Endothelial cell (in vitro differentiated cells): ENCODE measurements around the gene MED15. TPM values are rescaled to one million over a fixed set of nuclear protein-coding genes. Genes with fewer than 3 reads are reported as not detected.

ENCODE experiments used
- DNase-seq: peaks from one replicate; pipeline ENCODE4 v3.0.0; 2021; ENCODE audit warnings: low spot score
- H3K27ac Mint-ChIP-seq: one replicate; pipeline ENCODE4 v1.8.0; 2021; ENCODE audit warnings: mixed read lengths, inconsistent platforms; ENCODE audit not compliant: unreplicated experiment
- H3K27me3 Mint-ChIP-seq: one replicate; pipeline ENCODE4 v1.8.0; 2021; ENCODE audit warnings: mild to moderate bottlenecking, moderate library complexity, mixed read lengths, inconsistent platforms; ENCODE audit not compliant: unreplicated experiment
- H3K36me3 Mint-ChIP-seq: one replicate; pipeline ENCODE4 v1.8.0; 2021; ENCODE audit warnings: mild to moderate bottlenecking, low read depth, mixed read lengths, inconsistent platforms; ENCODE audit not compliant: unreplicated experiment
- H3K4me1 Mint-ChIP-seq: one replicate; pipeline ENCODE4 v1.8.0; 2021; ENCODE audit warnings: mild to moderate bottlenecking, mixed read lengths, inconsistent platforms; ENCODE audit not compliant: unreplicated experiment
- H3K4me3 Mint-ChIP-seq: one replicate; pipeline ENCODE4 v1.8.0; 2021; ENCODE audit warnings: mild to moderate bottlenecking, mixed read lengths, inconsistent platforms; ENCODE audit not compliant: unreplicated experiment
- H3K9me3 Mint-ChIP-seq: one replicate; pipeline ENCODE4 v1.8.0; 2021; ENCODE audit warnings: mixed read lengths, inconsistent platforms; ENCODE audit not compliant: unreplicated experiment
- total RNA-seq: library from RNA; stranded (reverse); fragmentation: NEBNext Ultra II Directional; extraction: Animal tissue kit (Norgen Biotek cat#: 25700); gene quantifications from one replicate; pipeline ENCODE4 v1.2.1, GENCODE V29; 2021; ENCODE audit not compliant: unreplicated experiment
- TF ChIP-seq, protein P1 (sequence below): fragments of 200-600 bp; sonication (generic); IDR thresholded peaks from one replicate; pipeline ENCODE4 v1.5.0; 2021; ENCODE audit warnings: antibody characterized with exemption; ENCODE audit not compliant: unreplicated experiment

Gene MED15
- total RNA-seq, 1 donor from 2014 or later: 165 TPM

DNA sequence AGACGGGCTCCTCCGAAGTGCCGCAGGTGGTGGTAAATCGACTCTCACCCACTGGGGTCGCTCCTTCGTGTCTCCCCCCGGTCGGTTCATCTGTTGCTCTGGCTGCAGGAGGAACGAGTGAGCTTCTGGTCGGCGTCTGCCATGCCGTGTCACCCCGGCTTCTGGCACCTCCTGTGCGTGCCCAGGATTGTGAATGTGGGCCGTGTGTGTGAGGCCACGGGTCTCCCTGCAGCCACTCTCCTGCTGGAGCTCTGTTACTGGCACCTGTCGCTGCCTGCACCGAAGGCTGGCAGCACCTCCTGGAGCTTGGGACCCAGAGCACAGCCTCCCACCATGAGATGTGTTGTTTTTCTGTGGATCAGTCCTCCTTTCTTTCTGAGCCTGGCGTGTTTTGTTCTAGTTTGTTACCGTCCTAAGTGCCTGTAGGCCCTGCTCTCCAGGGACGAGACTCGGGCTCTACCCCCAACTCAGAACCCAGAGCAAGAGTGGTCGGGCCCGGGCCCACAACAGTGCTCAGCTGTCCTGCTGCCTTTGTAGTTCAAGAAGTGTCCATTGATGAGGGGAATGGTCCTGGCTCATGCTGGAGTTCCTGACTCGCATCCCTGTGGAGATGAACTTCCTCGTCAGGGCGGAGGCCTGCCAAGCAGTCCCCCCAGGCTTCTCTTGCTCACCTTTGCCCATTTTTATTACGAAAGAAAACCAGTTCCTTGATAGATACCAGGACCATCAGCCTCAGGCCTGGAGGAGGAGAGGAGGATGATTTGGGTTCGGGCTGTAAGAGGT is 66.6 kb downstream of the MED15 start:
- H3K27me3 Mint-ChIP-seq: peaks cover 4% of the 10 kb centered on the region
- peaks cover 4% of the 10 kb centered on the region for H3K4me1 Mint-ChIP-seq
- TF ChIP-seq, protein P1, sequence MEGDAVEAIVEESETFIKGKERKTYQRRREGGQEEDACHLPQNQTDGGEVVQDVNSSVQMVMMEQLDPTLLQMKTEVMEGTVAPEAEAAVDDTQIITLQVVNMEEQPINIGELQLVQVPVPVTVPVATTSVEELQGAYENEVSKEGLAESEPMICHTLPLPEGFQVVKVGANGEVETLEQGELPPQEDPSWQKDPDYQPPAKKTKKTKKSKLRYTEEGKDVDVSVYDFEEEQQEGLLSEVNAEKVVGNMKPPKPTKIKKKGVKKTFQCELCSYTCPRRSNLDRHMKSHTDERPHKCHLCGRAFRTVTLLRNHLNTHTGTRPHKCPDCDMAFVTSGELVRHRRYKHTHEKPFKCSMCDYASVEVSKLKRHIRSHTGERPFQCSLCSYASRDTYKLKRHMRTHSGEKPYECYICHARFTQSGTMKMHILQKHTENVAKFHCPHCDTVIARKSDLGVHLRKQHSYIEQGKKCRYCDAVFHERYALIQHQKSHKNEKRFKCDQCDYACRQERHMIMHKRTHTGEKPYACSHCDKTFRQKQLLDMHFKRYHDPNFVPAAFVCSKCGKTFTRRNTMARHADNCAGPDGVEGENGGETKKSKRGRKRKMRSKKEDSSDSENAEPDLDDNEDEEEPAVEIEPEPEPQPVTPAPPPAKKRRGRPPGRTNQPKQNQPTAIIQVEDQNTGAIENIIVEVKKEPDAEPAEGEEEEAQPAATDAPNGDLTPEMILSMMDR: no peak
- peaks cover 36% of the 10 kb centered on the region for H3K36me3 Mint-ChIP-seq
- H3K9me3 Mint-ChIP-seq: no peaks in the 10 kb centered on the region
- no peak overlapping the region for H3K27ac Mint-ChIP-seq
- DNase-seq: no peak
- no peak overlapping the region for H3K4me3 Mint-ChIP-seq

- TF ChIP-seq, protein P1: no peak
- DNase-seq: no peak
- H3K27me3 Mint-ChIP-seq: peaks cover 6% of the 10 kb centered on the region
- peaks cover 4% of the 10 kb centered on the region for H3K4me1 Mint-ChIP-seq
- H3K27ac Mint-ChIP-seq: no peak overlapping the region
- H3K36me3 Mint-ChIP-seq: peaks cover 42% of the 10 kb centered on the region
- H3K4me3 Mint-ChIP-seq: no peak overlapping the region
- H3K9me3 Mint-ChIP-seq: no peaks in the 10 kb centered on the region
Measured at GRCh38 chr22:20574920-20575353, 67.5 kb downstream of the MED15 start.

GRCh38 chr22:20575724-20576444 is 68.5 kb downstream of the MED15 start:
- H3K27me3 Mint-ChIP-seq: peaks cover 8% of the 10 kb centered on the region
- H3K4me3 Mint-ChIP-seq: no peak overlapping the region
- no peaks in the 10 kb centered on the region for H3K9me3 Mint-ChIP-seq
- H3K27ac Mint-ChIP-seq: no peak overlapping the region
- peaks cover 4% of the 10 kb centered on the region for H3K4me1 Mint-ChIP-seq
- H3K36me3 Mint-ChIP-seq: peaks cover 52% of the 10 kb centered on the region
- TF ChIP-seq, protein P1: no peak
- no peak for DNase-seq

DNA sequence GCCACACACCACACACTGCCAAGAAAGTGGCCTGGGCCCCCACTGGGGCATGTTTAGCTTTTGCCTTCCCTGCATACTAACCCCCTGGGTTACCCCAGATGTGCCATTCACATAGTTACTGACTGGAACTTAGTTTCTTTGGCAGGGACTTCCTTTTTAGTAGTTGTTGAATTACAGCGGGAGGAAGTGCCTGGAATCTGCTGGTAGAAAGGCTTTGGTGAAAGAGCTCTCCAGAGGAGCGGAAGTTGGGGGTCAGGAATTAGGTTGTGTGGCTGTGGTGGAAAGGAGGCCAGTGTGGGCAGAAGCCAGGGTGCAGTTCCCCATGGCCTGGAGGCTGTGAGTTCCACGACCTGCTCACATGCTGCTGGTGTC is 69.0 kb downstream of the MED15 start:
- peaks cover 8% of the 10 kb centered on the region for H3K27me3 Mint-ChIP-seq
- peaks cover 52% of the 10 kb centered on the region for H3K36me3 Mint-ChIP-seq
- no peaks in the 10 kb centered on the region for H3K9me3 Mint-ChIP-seq
- no peak overlapping the region for H3K27ac Mint-ChIP-seq
- H3K4me1 Mint-ChIP-seq: peaks cover 4% of the 10 kb centered on the region
- no peak overlapping the region for H3K4me3 Mint-ChIP-seq
- no peak for DNase-seq
- TF ChIP-seq, protein P1: no peak

GRCh38 chr22:20577045-20577444 is 69.6 kb downstream of the MED15 start:
- TF ChIP-seq, protein P1: no peak
- no peaks in the 10 kb centered on the region for H3K9me3 Mint-ChIP-seq

More at GRCh38 chr22:20577045-20577444, 69.6 kb downstream of the MED15 start:
- H3K4me3 Mint-ChIP-seq: no peak overlapping the region
- H3K27ac Mint-ChIP-seq: no peak overlapping the region
- H3K4me1 Mint-ChIP-seq: peaks cover 4% of the 10 kb centered on the region
- no peak for DNase-seq
- peaks cover 52% of the 10 kb centered on the region for H3K36me3 Mint-ChIP-seq
- peaks cover 8% of the 10 kb centered on the region for H3K27me3 Mint-ChIP-seq
